Mammary epithelial cell (primary cell): ENCODE results near the gene SYT15.

Experiments
- CTCF ChIP-seq, 2 donors: IDR thresholded peaks in 1 of 2; conservative IDR thresholded peaks in 1 of 2; 2 replicates each; pipeline ENCODE4 v1.5.1; 2011 to 2012; ENCODE audit warnings: inconsistent platforms in 2 of 2, low read length in 2 of 2, mild to moderate bottlenecking in 2 of 2, control low read depth in 1 of 2, low read depth in 1 of 2; ENCODE audit not compliant: insufficient read depth in 1 of 2; ENCODE audit errors: extremely low read depth in 1 of 2
- EZH2 ChIP-seq: IDR thresholded peaks from 2 replicates; pipeline ENCODE4 v1.6.1; 2012; ENCODE audit warnings: low read length, inconsistent platforms, borderline replicate concordance

GRCh38 chr10:46542567-46543465 lies 36.1 kb upstream of the SYT15 start:
- no peak for TF ChIP-seq CTCF (conservative IDR thresholded peaks at IDR 0.05 in 1 of 2, IDR thresholded peaks at IDR 0.05 in 1 of 2; ENCODE audit: extremely low read depth in 1 of 2, insufficient read depth in 1 of 2, low read depth in 1 of 2, low read length in 2 of 2)
- no peak for TF ChIP-seq EZH2
